PC-3 (cell line): Measurements from ENCODE around the gene PPP2CA. TPM values are rescaled to one million over a fixed set of nuclear protein-coding genes. Genes with fewer than 3 reads are reported as not detected.

Source experiments
- ATAC-seq: fragments of 200-7000 bp; cut with Tn5 transposase; 2 replicates; pipeline ENCODE4 v1.9.1; 2020; ENCODE audit warnings: mild to moderate bottlenecking, moderate library complexity
- BruUV-seq: library from RNA; stranded (reverse); fragments of 400-500 nt; replicated peaks from 2 replicates; lab custom pipeline; 2021; lab: Mats Ljungman, UMichigan
- CTCF ChIA-PET: fragments of 300-600 bp; sonication (Branson Sonifier 250); formaldehyde crosslinking; loops from one replicate; lab custom pipeline; 2022; ENCODE audit warnings: antibody characterized with exemption; lab: Charles Lee
- POLR2A ChIA-PET: fragments of 300-600 bp; sonication (Branson Sonifier 250); formaldehyde crosslinking; loops from one replicate; lab custom pipeline; 2022; ENCODE audit warnings: antibody characterized with exemption; ENCODE audit not compliant: unreplicated experiment; lab: Charles Lee
- DNase-seq: peaks from one replicate; pipeline ENCODE4 v3.0.0-alpha.2; 2015
- H2AFZ ChIP-seq: fragments of 300-600 bp; sonication (generic); 2 replicates; pipeline ENCODE4 v1.6.0; 2016; ENCODE audit warnings: antibody characterized with exemption, low read length
- H3F3A ChIP-seq: fragments of 300-600 bp; sonication (generic); one replicate; pipeline ENCODE4 v1.6.0; 2017; ENCODE audit warnings: antibody characterized with exemption, low read length, control low read depth, mild to moderate bottlenecking; ENCODE audit not compliant: unreplicated experiment
- H3K27ac ChIP-seq: fragments of 300-600 bp; sonication (generic); 2 replicates; pipeline ENCODE4 v1.5.1; 2016; ENCODE audit warnings: mild to moderate bottlenecking, low read length
- H3K27me3 ChIP-seq: fragments of 300-600 bp; sonication (generic); 2 replicates; pipeline ENCODE4 v1.6.1; 2016; ENCODE audit warnings: low read length, mixed read lengths
- H3K36me3 ChIP-seq: fragments of 300-600 bp; sonication (generic); 2 replicates; pipeline ENCODE4 v1.6.1; 2016; ENCODE audit warnings: low read depth, mixed run types, low read length, mixed read lengths
- H3K4me1 ChIP-seq: fragments of 300-600 bp; sonication (generic); 2 replicates; pipeline ENCODE4 v1.5.1; 2016; ENCODE audit warnings: low read length; ENCODE audit not compliant: insufficient read depth
- H3K4me2 ChIP-seq: fragments of 300-600 bp; sonication (generic); 2 replicates; pipeline ENCODE4 v1.6.0; 2016; ENCODE audit warnings: low read length
- H3K4me3 ChIP-seq: fragments of 300-600 bp; sonication (generic); 2 replicates; pipeline ENCODE4 v1.5.1; 2016; ENCODE audit warnings: mild to moderate bottlenecking, low read length, mixed read lengths
- H3K79me2 ChIP-seq: fragments of 300-600 bp; sonication (generic); 2 replicates; pipeline ENCODE4 v1.6.1; 2017; ENCODE audit warnings: low read length, mixed read lengths
- H3K9ac ChIP-seq: fragments of 300-600 bp; sonication (generic); 2 replicates; pipeline ENCODE4 v1.6.0; 2016; ENCODE audit warnings: mild to moderate bottlenecking, low read length
- H3K9me2 ChIP-seq: fragments of 300-600 bp; sonication (generic); replicated peaks from 2 replicates; pipeline ENCODE4 v1.6.1; 2016; ENCODE audit warnings: mixed run types, low read length, mixed read lengths
- H3K9me3 ChIP-seq: fragments of 300-600 bp; sonication (generic); 2 replicates; pipeline ENCODE4 v1.6.1; 2016; ENCODE audit warnings: low read length, mixed read lengths
- H4K20me1 ChIP-seq: fragments of 300-600 bp; sonication (generic); 2 replicates; pipeline ENCODE4 v1.6.1; 2016; ENCODE audit warnings: low read length, mixed read lengths
- EZH2 ChIP-seq: fragments of 300-600 bp; sonication (generic); IDR thresholded peaks from one replicate; pipeline ENCODE4 v1.6.1; 2017; ENCODE audit warnings: antibody characterized with exemption, mild to moderate bottlenecking, low read length; ENCODE audit not compliant: unreplicated experiment
- EZH2phosphoT487 ChIP-seq: fragments of 300-600 bp; sonication (generic); IDR thresholded peaks from 2 replicates; pipeline ENCODE4 v1.6.1; 2018; ENCODE audit warnings: mild to moderate bottlenecking, antibody characterized with exemption, low read length, borderline replicate concordance
- intact Hi-C: fragments of 100-400 bp; cut with micrococcal nuclease; formaldehyde crosslinking; loops from 2 replicates; pipeline ENCODE4 v1.9.0; 2023
- total RNA-seq: library from RNA; depleted of rRNA; stranded (reverse); fragments of >200 nt; gene quantifications from 2 replicates; pipeline ENCODE4 v1.2.3, GENCODE V29; 2014
- TF ChIP-seq, protein P1 (sequence below): fragments of 300-600 bp; sonication (generic); conservative IDR thresholded peaks from 2 replicates; pipeline ENCODE4 v1.5.1; 2017; ENCODE audit warnings: antibody characterized with exemption, low read depth, mild to moderate bottlenecking, low read length

Gene PPP2CA
- total RNA-seq, 1 experiment from 2014 or later: 184 TPM

DNA sequence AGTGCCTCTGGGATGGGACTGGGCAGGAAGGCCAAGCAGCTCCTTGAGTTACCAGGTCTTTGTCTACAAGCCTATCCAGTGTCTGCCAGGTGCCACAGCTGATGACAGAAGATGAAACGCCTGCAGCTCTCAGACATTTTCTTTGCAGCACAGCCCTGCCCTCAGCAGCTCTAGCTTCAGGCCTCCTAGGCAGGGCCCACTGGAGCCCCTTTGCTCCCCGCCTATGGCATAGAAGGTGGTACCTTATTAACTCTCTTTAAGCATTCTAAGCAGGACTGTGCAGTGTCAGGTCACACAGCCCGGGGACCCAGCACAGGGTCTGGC lies 47.8 kb downstream of the PPP2CA start:
- ATAC-seq (no peak), DNase-seq (no peak)
- H3F3A ChIP-seq: no peaks in the 10 kb centered on the region
- no peaks in the 10 kb centered on the region for H3K27me3 ChIP-seq
- H3K9me2 ChIP-seq: no peaks in the 10 kb centered on the region
- H3K27ac ChIP-seq: no peak overlapping the region
- H3K4me1 ChIP-seq: peaks cover 16% of the 10 kb centered on the region
- H4K20me1 ChIP-seq: peaks cover 34% of the 10 kb centered on the region
- TF ChIP-seq EZH2 (no peak), EZH2phosphoT487 (no peak)
- TF ChIP-seq, protein P1, sequence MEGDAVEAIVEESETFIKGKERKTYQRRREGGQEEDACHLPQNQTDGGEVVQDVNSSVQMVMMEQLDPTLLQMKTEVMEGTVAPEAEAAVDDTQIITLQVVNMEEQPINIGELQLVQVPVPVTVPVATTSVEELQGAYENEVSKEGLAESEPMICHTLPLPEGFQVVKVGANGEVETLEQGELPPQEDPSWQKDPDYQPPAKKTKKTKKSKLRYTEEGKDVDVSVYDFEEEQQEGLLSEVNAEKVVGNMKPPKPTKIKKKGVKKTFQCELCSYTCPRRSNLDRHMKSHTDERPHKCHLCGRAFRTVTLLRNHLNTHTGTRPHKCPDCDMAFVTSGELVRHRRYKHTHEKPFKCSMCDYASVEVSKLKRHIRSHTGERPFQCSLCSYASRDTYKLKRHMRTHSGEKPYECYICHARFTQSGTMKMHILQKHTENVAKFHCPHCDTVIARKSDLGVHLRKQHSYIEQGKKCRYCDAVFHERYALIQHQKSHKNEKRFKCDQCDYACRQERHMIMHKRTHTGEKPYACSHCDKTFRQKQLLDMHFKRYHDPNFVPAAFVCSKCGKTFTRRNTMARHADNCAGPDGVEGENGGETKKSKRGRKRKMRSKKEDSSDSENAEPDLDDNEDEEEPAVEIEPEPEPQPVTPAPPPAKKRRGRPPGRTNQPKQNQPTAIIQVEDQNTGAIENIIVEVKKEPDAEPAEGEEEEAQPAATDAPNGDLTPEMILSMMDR: no peak
- no peaks in the 10 kb centered on the region for H3K9me3 ChIP-seq
- peak overlapping the region; percentile 94; the same call in 1 of the 2 replicates for H3K4me3 ChIP-seq
- peaks cover 6% of the 10 kb centered on the region; the same call in 1 of the 2 replicates for H3K36me3 ChIP-seq
- 0 out of 2 replicates have a peak overlapping the region, but pooled peaks have one; percentile 89 for H2AFZ ChIP-seq
- ChIA-PET CTCF (no interaction called here), POLR2A (interaction anchor here (0.5 kb wide), 1 partner anchor 195 kb away, joined by 4 read pairs; no protein-coding TSS in a partner anchor)
- intact Hi-C loops: no loop called here
- H3K79me2 ChIP-seq: peaks cover 39% of the 10 kb centered on the region
- no peak overlapping the region for H3K9ac ChIP-seq
- H3K4me2 ChIP-seq: peak overlapping the region; percentile 89
- no TSS peak for BruUV-seq

DNA sequence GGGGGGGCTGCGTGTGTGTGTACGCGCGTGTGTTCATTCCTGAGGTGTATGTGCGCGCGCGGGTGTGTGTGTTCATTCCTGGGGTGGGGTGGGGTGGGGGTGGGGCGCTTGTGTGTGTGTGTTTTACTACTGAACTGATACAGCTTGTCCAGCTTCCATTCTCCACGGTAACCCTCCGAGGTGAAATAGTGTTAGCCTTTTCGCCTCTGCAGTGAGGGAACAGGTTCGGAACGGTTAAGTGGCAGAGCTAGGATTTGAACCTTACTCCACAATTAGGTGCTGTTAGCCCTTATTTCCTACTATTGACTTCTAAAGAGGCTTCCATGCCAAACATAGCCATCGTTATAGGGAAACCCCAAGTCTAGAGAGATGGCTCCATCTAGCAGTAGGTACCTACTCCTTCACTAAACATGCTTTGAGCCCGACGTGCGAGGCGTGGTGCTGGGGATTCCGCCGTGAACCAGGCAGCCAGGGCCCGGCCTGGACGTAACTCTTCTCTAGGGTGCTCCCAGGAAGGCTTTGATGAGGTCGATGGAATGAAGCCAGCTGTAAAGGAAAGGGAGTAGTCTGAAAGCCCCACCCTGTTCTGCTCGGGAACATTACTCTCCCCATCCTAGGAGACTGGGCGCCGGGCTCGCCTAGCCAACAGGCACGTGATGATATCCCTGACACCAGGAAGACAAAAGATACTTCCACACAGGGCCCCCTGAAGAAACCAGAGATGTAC lies 48.3 kb downstream of the PPP2CA start:
- DNase-seq: peak; percentile 26
- TF ChIP-seq, protein P1: no peak
- TF ChIP-seq EZH2 (no peak), EZH2phosphoT487 (no peak)
- TSS peak; percentile 93 for BruUV-seq

More for the DNA sequence above, 48.3 kb downstream of the PPP2CA start:
- intact Hi-C loops: loop anchor here (2.0 kb wide), 1 partner anchor 47 kb away; no protein-coding TSS in a partner anchor
- H3K9me2 ChIP-seq: no peaks in the 10 kb centered on the region
- ChIA-PET CTCF (no interaction called here), POLR2A (interaction anchor here (0.6 to 0.9 kb wide), 2 partner anchors 70 to 81 kb away, joined by 3 to 8 read pairs; no protein-coding TSS in a partner anchor)
- H3K4me3 ChIP-seq: peak overlapping the region; percentile 94
- H3K4me1 ChIP-seq: peaks cover 16% of the 10 kb centered on the region
- peaks cover 7% of the 10 kb centered on the region; the same call in 1 of the 2 replicates for H3K36me3 ChIP-seq
- H3K9me3 ChIP-seq: no peaks in the 10 kb centered on the region
- H3K4me2 ChIP-seq: peak overlapping the region; percentile 89
- peaks cover 44% of the 10 kb centered on the region for H3K79me2 ChIP-seq
- H2AFZ ChIP-seq: peak overlapping the region; percentile 89
- no peaks in the 10 kb centered on the region for H3F3A ChIP-seq
- H3K27ac ChIP-seq: peak overlapping the region; percentile 92
- H4K20me1 ChIP-seq: peaks cover 34% of the 10 kb centered on the region
- peak overlapping the region; percentile 100 for H3K9ac ChIP-seq
- H3K27me3 ChIP-seq: no peaks in the 10 kb centered on the region
- ATAC-seq: peak; percentile 37
